Measurements from ENCODE around the gene MFN1. TPM values are rescaled to one million over a fixed set of nuclear protein-coding genes. Genes with fewer than 3 reads are reported as not detected.
"Not testable (repeated sequence)": the region's sequence is repeated elsewhere in the genome, so short reads cannot be mapped to it uniquely, and the experiment has no call there.

The MFN1 gene
- 107 TPM for total RNA-seq
- 18.5 TPM for polyA plus RNA-seq

DNA sequence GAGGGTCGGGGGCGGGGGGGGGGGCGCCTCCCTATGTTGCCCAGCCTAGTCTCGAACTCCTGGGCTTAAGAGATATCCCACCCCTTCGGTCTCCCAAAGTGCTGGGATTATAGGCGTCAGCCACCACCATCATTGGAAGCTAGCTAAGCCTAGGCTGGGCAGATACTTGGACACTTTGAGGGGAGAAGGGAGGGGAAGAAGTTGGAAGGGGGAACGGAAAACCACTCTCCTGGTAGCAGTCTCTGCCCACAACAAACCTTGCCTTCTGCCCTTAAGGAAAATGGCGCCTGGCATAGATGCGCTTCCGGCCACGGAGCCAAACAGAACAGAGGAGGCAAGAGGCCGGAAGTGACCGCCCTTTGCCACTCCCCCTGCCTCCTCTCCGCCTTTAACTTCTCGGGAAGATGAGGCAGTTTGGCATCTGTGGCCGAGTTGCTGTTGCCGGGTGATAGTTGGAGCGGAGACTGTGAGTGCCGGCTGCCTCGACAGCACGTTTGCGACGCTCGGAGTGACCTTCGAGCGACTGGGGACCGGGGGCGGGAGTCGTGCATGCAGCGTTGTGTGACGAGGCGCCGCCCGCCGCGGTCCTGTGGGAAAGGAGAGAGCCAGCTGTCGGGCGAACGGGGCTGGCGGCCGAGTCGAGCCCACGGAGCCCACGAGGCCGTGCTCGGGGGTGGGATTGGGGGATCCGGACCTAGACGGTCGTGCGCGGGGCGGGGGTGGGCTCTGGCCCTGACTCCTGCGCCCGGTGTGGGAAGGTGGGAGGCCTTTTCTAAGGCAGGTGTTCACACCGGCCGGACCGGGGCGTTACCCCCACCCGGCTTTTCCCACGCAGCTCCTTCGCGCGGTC, at the start of gene MFN1:
Gene MFN1, plus strand, starts transcription at position 365 of the 850 bp plus-strand sequence. CDS start 1,143 bp downstream, outside the sequence.
- Histone ChIP-seq H3K27ac (ENCODE audit: low read depth) (peak within 1 kb of the TSS; percentile 42), H3K4me3 (ENCODE audit: low read depth, low read length) (peak within 1 kb of the TSS; percentile 90), H3K36me3 (ENCODE audit: insufficient read depth) (peaks cover 5% of the 10 kb centered on the region), H3K4me1 (ENCODE audit: insufficient read depth) (peaks cover 1% of the 10 kb centered on the region)
- peak; percentile 91 for DNase-seq (ENCODE audit: extremely low spot score)
- under 1% methylated on average over 63 of the region's 63 CpGs for WGBS

DNA sequence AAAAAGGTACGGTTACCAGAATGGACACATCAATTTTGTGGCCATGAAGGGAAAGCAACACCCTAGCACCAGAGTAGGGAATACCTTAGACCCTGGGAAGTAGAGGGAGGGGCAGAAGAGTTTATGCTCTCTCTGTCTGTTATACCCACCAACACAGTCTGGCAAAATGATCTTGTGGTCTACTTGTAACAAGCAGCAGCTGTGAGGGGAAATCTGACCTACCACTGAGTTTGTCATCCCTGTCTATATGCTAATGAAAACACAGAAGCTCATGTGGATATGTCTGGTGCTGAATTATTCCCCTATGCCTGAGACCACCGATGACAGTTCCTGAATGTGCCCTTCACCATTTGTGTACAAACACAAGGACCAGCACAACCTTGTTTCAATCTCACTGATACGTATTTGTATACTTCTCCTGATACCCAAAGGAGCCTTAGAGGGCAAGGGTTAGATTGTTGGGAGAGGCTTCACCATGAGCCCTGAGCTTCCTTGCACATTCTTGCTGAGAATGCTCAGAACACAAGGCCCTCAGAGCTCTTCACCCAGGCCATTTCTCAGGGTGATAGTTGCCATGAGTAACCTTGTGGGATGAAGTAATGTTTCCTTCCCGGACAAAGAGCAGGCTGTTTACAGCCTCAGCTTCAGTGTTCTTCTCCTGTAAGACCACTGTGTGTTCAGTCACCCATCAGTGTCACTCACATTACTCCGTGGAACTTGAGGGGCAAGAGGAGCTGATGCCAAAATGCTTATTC, 49.4 kb upstream of the MFN1 start:
- no peak for DNase-seq (ENCODE audit: extremely low spot score)
- Histone ChIP-seq H3K36me3 (ENCODE audit: insufficient read depth) (no peaks in the 10 kb centered on the region), H3K4me3 (ENCODE audit: low read depth, low read length) (no peak overlapping the region), H3K4me1 (ENCODE audit: insufficient read depth) (no peaks in the 10 kb centered on the region), H3K27ac (ENCODE audit: low read depth) (no peak overlapping the region)
- 69% methylated on average over 5 of the region's 5 CpGs for WGBS

DNA sequence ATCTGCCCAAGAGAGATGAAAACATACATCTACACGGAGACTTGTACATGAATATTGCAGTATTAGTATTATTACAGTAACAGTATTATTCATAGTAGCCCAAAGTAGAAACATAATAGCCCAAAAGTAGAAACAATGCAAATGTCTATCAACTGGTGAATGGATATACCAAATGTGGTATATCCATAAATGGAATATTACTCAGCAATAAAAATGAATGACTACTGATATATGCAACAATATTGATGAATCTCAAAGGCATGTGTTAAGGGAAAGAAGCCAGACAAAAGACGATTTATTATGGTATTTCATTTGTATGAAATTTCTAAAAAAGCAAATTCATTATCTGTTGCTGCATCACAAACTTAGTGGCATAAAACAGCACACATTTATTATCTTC, 48.2 kb upstream of the MFN1 start:
- Histone ChIP-seq H3K36me3 (ENCODE audit: insufficient read depth) (no peaks in the 10 kb centered on the region), H3K27ac (ENCODE audit: low read depth) (no peak overlapping the region), H3K4me1 (ENCODE audit: insufficient read depth) (no peaks in the 10 kb centered on the region), H3K4me3 (ENCODE audit: low read depth, low read length) (no peak overlapping the region)
- DNase-seq (ENCODE audit: extremely low spot score): no peak
- WGBS: 89% methylated on average over 2 of the region's 2 CpGs

DNA sequence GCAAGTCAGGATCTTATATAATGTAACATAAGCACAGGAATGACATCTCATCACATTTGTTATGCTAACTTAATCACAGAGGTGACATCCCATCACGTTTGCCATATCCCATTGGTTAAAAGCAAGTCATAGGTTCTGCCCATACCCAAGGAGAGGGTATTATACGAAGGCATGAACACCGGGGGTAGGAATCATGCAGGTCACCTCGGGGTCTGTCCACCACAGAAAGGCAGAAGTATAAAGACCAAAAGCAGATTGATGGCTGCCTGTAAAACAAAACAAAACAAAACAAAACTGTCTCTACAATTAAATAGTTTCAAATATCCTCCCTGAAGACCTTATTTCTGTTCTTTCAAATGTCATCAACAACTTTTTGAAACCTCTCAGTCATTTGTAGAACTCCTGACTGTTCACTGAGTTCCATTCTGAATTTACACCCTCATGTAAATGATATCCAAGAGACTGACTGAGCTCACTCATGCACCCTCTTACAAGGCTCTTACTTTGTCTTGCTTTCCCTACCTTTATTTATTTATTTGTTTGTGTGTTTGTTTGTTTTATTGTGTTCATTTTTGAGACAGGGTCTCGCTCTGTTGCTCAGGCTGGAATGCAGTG, 47.4 kb upstream of the MFN1 start:
- no peak for DNase-seq (ENCODE audit: extremely low spot score)
- Histone ChIP-seq H3K4me3 (ENCODE audit: low read depth, low read length) (no peak overlapping the region), H3K27ac (ENCODE audit: low read depth) (no peak overlapping the region), H3K36me3 (ENCODE audit: insufficient read depth) (no peaks in the 10 kb centered on the region), H3K4me1 (ENCODE audit: insufficient read depth) (no peaks in the 10 kb centered on the region)
- 85% methylated on average over 5 of the region's 5 CpGs for WGBS

DNA sequence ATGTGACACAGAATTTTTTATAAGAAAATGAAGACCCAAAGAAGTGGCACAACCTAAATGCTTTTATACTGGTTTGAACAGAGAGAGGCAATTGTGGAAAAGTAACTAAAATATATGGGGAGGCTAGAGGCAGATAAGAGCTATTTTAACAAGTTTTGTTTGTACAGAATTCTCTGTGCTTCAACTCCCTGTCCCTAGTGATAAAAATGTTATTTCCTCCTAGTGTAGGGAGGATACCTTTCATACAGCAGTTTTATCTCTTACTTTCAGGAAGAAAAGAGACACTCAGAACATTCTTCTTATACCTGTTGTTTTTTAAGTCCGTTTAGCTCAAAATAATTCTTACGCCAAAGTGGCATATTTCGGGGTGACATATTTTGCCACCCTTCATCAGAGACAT, 45.9 kb upstream of the MFN1 start:
- Histone ChIP-seq H3K4me3 (ENCODE audit: low read depth, low read length) (no peak overlapping the region), H3K4me1 (ENCODE audit: insufficient read depth) (no peaks in the 10 kb centered on the region), H3K27ac (ENCODE audit: low read depth) (no peak overlapping the region), H3K36me3 (ENCODE audit: insufficient read depth) (no peaks in the 10 kb centered on the region)
- no peak for DNase-seq (ENCODE audit: extremely low spot score)
- WGBS: 63% methylated on average over 3 of the region's 3 CpGs

DNA sequence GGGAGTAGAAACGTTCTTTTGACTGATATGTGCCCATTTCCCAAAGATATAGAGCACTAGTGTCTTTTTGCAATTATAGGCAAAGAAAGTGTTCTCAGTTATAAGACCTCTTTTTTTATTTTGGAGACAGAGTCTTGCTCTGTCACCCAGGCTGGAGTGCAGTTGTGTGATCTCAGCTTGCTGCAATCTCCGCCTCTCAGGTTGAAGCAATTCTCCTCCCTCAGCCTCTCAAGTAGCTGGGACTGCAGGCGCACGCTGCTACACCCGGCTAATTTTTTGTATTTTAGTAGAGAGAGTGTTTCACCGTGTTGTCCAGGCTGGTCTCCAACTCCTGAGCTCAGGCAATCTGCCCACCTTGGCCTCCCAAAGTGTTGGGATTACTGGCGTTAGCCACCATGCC, 45.4 kb upstream of the MFN1 start:
- Histone ChIP-seq H3K27ac (ENCODE audit: low read depth) (no peak overlapping the region), H3K36me3 (ENCODE audit: insufficient read depth) (no peaks in the 10 kb centered on the region), H3K4me1 (ENCODE audit: insufficient read depth) (no peaks in the 10 kb centered on the region), H3K4me3 (ENCODE audit: low read depth, low read length) (no peak overlapping the region)
- 78% methylated on average over 7 of the region's 7 CpGs for WGBS
- DNase-seq (ENCODE audit: extremely low spot score): no peak

DNA sequence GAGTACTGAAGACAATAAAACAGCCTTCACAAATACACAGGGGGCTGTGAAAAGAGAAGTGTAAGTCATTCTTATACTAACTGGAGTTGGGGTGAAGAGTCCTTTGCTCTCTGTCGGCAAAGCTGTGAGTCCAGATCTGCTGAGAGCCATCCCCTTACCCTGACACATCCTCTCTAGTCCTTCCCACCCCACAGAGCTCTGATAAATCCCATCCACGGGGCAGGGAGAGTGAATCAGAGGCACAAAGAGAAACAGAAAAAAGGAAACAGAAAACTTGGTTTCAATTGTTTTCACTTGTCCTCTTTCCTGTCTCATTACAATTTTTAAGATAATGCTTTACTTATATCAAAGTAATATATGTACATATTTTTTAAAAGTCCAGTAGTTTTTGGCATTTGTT, 42.9 kb upstream of the MFN1 start:
- H3K4me3 ChIP-seq (ENCODE audit: low read depth, low read length): no peak overlapping the region
- H3K36me3 ChIP-seq (ENCODE audit: insufficient read depth): no peaks in the 10 kb centered on the region
- H3K27ac ChIP-seq (ENCODE audit: low read depth): no peak overlapping the region
- no peaks in the 10 kb centered on the region for H3K4me1 ChIP-seq (ENCODE audit: insufficient read depth)
- WGBS: 12% methylated on average over 2 of the region's 2 CpGs
- no peak for DNase-seq (ENCODE audit: extremely low spot score)

DNA sequence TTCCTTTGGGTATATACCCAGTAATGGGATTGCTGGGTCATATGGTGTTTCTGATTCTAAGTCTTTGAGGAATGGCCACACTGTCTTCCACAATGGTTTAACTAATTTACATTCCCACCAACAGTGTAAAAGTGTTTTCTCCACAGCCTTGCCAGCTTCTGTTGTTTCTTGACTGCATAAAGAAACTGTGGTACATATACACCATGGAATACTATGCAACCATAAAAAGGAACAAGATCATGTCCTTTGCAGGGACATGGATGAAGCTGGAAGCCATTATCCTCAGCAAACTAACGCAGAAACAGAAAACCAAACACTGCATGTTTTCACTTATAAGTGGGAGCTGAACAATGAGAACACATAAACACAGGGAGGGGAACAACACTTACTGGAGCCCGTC, 40.1 kb upstream of the MFN1 start:
- H3K36me3 ChIP-seq (ENCODE audit: insufficient read depth); DNase-seq (ENCODE audit: extremely low spot score); H3K4me3 ChIP-seq (ENCODE audit: low read depth, low read length); H3K4me1 ChIP-seq (ENCODE audit: insufficient read depth); H3K27ac ChIP-seq (ENCODE audit: low read depth): not testable (repeated sequence)
- WGBS: 64% methylated on average over 2 of the region's 2 CpGs

DNA sequence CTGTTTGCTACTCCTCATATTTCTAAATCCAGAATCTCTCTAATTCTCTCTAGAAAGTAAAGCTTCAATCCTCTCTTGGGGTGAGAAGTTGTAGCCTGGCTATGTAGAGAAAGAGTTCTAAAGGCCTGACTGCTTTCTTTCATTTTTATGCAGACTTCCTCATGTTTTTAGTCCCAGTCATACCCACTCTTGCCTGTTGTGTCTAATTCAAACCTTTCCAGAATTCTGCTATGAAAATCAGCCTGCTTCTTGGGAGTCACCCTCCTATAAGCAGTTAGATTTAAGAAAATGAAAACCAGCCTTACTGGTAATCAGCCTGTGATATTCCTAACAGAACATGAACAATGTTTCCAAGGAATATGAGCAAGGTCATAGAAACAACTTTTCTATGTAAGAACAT, 39.5 kb upstream of the MFN1 start:
- H3K27ac ChIP-seq (ENCODE audit: low read depth): no peak overlapping the region
- no peaks in the 10 kb centered on the region for H3K4me1 ChIP-seq (ENCODE audit: insufficient read depth)
- H3K36me3 ChIP-seq (ENCODE audit: insufficient read depth): no peaks in the 10 kb centered on the region
- H3K4me3 ChIP-seq (ENCODE audit: low read depth, low read length): no peak overlapping the region
- no peak for DNase-seq (ENCODE audit: extremely low spot score)

DNA sequence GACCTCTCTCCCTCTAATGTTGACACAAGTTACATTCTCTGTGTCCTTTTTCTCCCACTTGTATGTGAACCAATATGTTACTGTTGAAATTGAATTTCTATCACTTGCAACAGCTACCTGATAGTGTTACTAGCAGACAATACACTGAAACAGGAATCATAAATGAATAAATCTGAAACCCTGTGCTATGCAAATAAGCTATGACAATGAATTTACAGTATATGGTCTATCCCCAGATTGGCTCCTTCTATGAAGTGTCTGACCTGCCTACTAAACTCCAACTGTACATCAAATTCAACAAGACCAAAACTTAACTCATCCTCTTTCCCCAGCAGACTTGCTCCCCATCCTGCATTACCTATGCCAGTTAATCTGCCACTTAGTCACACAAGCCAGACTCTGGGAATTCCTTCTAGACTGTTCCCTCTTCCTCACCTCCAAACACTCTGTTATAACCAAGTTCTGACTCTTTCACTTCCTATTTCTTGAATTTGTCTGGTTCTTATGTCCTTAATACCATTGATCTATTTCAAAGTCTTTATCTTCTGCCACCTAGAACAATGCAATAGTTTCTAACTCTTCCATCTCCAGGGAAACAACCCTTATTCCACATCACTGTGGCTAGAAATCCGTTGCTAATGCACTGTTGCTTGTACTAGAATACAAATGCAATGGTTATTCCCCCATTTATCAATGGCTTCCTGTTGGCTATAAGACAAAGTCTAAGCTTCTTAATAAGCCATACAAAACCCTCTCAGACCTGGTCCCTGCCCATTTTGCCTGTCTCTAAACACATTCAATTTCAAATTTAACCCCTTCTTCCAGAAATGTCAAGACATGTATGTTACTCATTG, 38.1 kb upstream of the MFN1 start:
- H3K4me3 ChIP-seq (ENCODE audit: low read depth, low read length): no peak overlapping the region
- no peak overlapping the region for H3K27ac ChIP-seq (ENCODE audit: low read depth)
- no peaks in the 10 kb centered on the region for H3K4me1 ChIP-seq (ENCODE audit: insufficient read depth)
- H3K36me3 ChIP-seq (ENCODE audit: insufficient read depth): no peaks in the 10 kb centered on the region
- WGBS: 58% methylated on average over 1 of the region's 1 CpG
- DNase-seq (ENCODE audit: extremely low spot score): no peak

DNA sequence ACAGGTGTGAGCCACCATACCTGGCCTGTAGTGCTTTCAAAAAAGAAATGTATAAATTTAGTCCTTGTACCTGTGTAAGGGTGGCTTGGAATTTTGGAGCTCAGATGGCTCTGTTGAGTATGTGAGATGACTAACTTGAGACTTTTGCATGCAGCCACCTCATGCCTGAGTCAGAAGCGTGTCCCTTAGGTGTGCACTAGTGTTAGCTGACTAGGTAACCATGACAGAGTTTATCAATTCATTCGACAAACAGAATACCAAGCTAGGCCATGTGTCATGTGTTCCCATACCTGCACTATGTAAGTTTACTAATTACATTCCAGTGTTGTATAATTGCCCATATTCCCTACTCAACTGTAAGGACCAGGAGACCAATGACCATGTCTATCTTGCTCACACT, 28.6 kb upstream of the MFN1 start:
- Histone ChIP-seq H3K4me3 (ENCODE audit: low read depth, low read length) (no peak overlapping the region), H3K27ac (ENCODE audit: low read depth) (no peak overlapping the region), H3K36me3 (ENCODE audit: insufficient read depth) (no peaks in the 10 kb centered on the region), H3K4me1 (ENCODE audit: insufficient read depth) (no peaks in the 10 kb centered on the region)
- no peak for DNase-seq (ENCODE audit: extremely low spot score)
- 93% methylated on average over 2 of the region's 2 CpGs for WGBS

DNA sequence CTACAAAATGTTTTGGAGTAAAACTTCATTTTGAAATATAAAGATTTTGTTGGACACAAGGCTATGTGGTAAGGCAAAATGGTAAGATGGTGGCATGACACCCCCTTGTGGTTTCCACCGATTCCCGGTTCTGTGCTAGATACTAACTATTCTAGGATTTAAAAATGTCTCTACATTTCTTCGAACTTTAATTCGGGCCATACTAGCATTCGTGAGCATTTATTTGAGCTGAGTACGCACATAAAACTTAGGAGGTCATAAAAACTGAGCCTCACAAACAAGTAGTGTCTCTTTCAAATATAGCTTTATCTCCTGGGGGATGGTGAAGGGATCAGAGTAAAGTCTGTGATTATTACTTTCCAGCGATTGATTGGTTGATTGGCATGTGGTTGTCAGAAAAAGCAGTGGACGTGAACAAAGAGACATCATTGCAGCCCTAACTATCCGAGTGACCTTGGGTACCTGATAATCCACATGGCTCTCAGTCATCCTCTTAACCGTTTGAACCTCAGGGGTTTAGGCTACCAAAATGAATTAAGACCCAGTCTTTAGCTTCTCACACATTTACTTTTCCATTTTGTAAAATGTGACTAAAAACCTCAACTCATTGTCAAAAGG, 25.7 kb upstream of the MFN1 start:
- H3K4me1 ChIP-seq (ENCODE audit: insufficient read depth): no peaks in the 10 kb centered on the region
- peak overlapping the region; percentile 20 for H3K4me3 ChIP-seq (ENCODE audit: low read depth, low read length)
- no peak for DNase-seq (ENCODE audit: extremely low spot score)
- H3K27ac ChIP-seq (ENCODE audit: low read depth): peak overlapping the region; percentile 18
- H3K36me3 ChIP-seq (ENCODE audit: insufficient read depth): no peaks in the 10 kb centered on the region
- 16% methylated on average over 10 of the region's 10 CpGs for WGBS

Data from urinary bladder (tissue), 4 donors.